Fibroblast of lung (primary cell): ENCODE data around the gene ABO. TPM values are rescaled to one million over a fixed set of nuclear protein-coding genes. Genes with fewer than 3 reads are reported as not detected.

Source experiments
- DNase-seq, 2 donors: peaks; one replicate each; pipeline versions ENCODE4 v3.0.0 to v3.0.0-alpha.2; 2010; ENCODE audit warnings: low read depth in 2 of 2
- H2AFZ ChIP-seq: 2 replicates; pipeline ENCODE4 v1.5.1; 2012; ENCODE audit warnings: low read length, control low read depth, inconsistent platforms
- H3K27ac ChIP-seq: 2 replicates; pipeline ENCODE4 v1.5.1; 2011; ENCODE audit warnings: low read length, control low read depth; ENCODE audit not compliant: insufficient read depth
- H3K27me3 ChIP-seq: 2 replicates; pipeline ENCODE4 v1.5.1; 2011; ENCODE audit warnings: mild to moderate bottlenecking, low read length; ENCODE audit not compliant: control insufficient read depth, insufficient read depth
- H3K36me3 ChIP-seq: 2 replicates; pipeline ENCODE4 v1.5.1; 2011; ENCODE audit warnings: low read length; ENCODE audit not compliant: control insufficient read depth, insufficient read depth
- H3K4me1 ChIP-seq: 2 replicates; pipeline ENCODE4 v1.5.1; 2011; ENCODE audit warnings: low read length; ENCODE audit not compliant: control insufficient read depth, insufficient read depth; ENCODE audit errors: extremely low read depth
- H3K4me2 ChIP-seq: 2 replicates; pipeline ENCODE4 v1.5.1; 2011; ENCODE audit warnings: low read length, control low read depth; ENCODE audit not compliant: insufficient read depth; ENCODE audit errors: extremely low read depth
- H3K4me3 ChIP-seq, 4 experiments: fragments of 200-600 bp in 1 of 4; sonication (generic) in 1 of 4; replicated peaks in 1 of 4; 2 replicates each; pipeline ENCODE4 v1.5.1; 2011 to 2016; ENCODE audit warnings: low read length in 4 of 4, low read depth in 3 of 4, mild to moderate bottlenecking in 3 of 4, control low read depth in 2 of 4, inconsistent platforms in 1 of 4, mixed read lengths in 1 of 4; ENCODE audit not compliant: insufficient read depth in 1 of 4; ENCODE audit errors: control extremely low read depth in 1 of 4
- H3K79me2 ChIP-seq: 2 replicates; pipeline ENCODE4 v1.5.1; 2012; ENCODE audit warnings: mild to moderate bottlenecking, low read length, inconsistent platforms; ENCODE audit not compliant: control insufficient read depth, insufficient read depth
- H3K9ac ChIP-seq: 2 replicates; pipeline ENCODE4 v1.5.1; 2011; ENCODE audit warnings: mild to moderate bottlenecking, low read length, control low read depth; ENCODE audit not compliant: insufficient read depth
- H3K9me3 ChIP-seq: 2 replicates; pipeline ENCODE4 v1.5.1; 2012; ENCODE audit warnings: low read depth, low read length; ENCODE audit not compliant: control insufficient read depth, insufficient read depth
- H4K20me1 ChIP-seq: 2 replicates; pipeline ENCODE4 v1.5.1; 2011; ENCODE audit warnings: low read length; ENCODE audit not compliant: control insufficient read depth, insufficient read depth; ENCODE audit errors: extremely low read depth
- CTCF ChIP-seq, 2 donors: IDR thresholded peaks in 1 of 2; conservative IDR thresholded peaks in 1 of 2; 1 replicate in 1 of 2; 2 replicates in 1 of 2; pipeline ENCODE4 v1.5.1; 2011 to 2012; ENCODE audit warnings: low read length in 2 of 2, control low read depth in 1 of 2, inconsistent platforms in 1 of 2, low read depth in 1 of 2, mild to moderate bottlenecking in 1 of 2
- EZH2 ChIP-seq: IDR thresholded peaks from 2 replicates; pipeline ENCODE4 v1.5.1; 2012; ENCODE audit warnings: low read length, control low read depth, mild to moderate bottlenecking; ENCODE audit errors: missing control alignments
- polyA plus RNA-seq, 2 donors: library from polyadenylated mRNA; depleted of rRNA in 1 of 2; stranded (reverse) in 1 of 2; unstranded in 1 of 2; fragments of >200 nt; gene quantifications; 2 replicates each; pipeline ENCODE4 v1.2.1, GENCODE V29; 2011 to 2012; ENCODE audit warnings: missing spikeins in 1 of 2
- total RNA-seq: library from RNA; depleted of rRNA; stranded (reverse); fragments of >200 nt; gene quantifications from 2 replicates; pipeline ENCODE4 v1.2.1, GENCODE V29; 2014

Gene ABO
- total and polyA plus RNA-seq, 2 donors (not counting 1 experiment from before 2014, with no cell fraction given) = not detected

DNA sequence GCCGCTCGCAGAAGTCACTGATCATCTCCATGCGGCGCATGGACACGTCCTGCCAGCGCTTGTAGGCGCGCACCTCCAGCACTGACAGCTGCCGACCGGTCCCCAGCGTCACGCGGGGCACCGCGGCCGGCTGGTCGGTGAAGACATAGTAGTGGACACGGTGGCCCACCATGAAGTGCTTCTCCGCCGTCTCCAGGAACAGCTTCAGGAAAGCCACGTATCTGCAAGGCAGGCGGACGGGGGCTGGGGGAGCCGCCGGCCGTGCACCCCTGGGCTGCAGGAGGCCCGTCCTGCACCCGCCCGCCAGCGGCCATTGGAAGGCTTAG, 18.9 kb downstream of the ABO start:
- H3K4me1 ChIP-seq = no peaks in the 10 kb centered on the region
- H4K20me1 ChIP-seq = no peaks in the 10 kb centered on the region
- no peak for TF ChIP-seq EZH2
- TF ChIP-seq CTCF (conservative IDR thresholded peaks at IDR 0.05 in 1 of 2, IDR thresholded peaks at IDR 0.05 in 1 of 2; ENCODE audit: low read depth in 1 of 2, low read length in 2 of 2) = no peak
- no peaks in the 10 kb centered on the region for H3K79me2 ChIP-seq
- no peak overlapping the region for H3K4me3 ChIP-seq
- DNase-seq = no peak
- no peak overlapping the region for H3K9ac ChIP-seq
- no peak overlapping the region for H2AFZ ChIP-seq
- no peaks in the 10 kb centered on the region for H3K36me3 ChIP-seq
- no peaks in the 10 kb centered on the region for H3K9me3 ChIP-seq
- no peaks in the 10 kb centered on the region for H3K27me3 ChIP-seq
- H3K4me2 ChIP-seq = no peak overlapping the region
- H3K27ac ChIP-seq = no peak overlapping the region

DNA sequence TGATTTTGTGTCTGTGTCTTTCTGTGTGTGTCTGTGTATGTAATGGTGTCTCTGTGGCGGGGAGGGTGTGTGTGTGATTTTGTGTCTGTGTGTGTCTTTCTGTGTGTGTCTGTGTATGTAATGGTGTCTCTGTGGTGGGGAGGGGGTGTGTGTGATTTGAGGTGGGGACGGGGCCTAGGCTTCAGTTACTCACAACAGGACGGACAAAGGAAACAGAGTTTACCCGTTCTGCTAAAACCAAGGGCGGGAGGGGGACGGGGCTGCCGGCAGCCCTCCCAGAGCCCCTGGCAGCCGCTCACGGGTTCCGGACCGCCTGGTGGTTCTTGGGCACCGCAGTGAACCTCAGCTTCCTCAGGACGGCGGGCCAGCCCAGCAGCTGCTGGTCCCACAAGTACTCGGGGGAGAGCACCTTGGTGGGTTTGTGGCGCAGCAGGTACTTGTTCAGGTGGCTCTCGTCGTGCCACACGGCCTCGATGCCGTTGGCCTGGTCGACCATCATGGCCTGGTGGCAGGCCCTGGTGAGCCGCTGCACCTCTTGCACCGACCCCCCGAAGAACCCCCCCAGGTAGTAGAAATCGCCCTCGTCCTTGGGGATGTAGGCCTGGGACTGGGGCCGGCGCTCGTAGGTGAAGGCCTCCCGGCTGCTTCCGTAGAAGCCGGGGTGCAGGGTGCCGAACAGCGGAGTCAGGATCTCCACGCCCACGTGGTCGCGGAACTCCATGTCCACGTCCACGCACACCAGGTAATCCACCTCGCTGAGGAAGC, 19.4 kb downstream of the ABO start:
- no peak overlapping the region for H3K4me3 ChIP-seq

DNA sequence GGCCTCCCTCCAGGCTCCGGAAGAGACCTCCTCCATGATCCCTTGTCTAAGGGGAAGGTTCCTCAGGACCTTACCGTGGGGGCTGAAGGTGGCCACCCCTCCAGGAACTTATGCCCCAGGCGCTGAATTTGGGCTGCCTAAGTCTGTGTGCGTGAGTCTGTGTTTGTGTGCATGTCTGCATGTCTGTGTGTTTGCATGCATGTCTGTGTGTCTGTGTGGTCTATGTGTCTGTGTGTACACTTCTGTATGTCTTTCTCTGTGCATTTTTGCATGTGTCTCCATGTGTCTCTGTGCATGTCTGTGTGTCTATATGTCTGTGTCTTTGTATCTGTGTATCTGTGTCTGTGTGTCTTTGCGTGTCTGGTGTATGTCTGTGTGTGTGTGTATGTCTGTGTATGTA, 20.5 kb downstream of the ABO start:
- TF ChIP-seq EZH2 (no peak), CTCF (conservative IDR thresholded peaks at IDR 0.05 in 1 of 2, IDR thresholded peaks at IDR 0.05 in 1 of 2; ENCODE audit: low read depth in 1 of 2, low read length in 2 of 2) (no peak)

More for the DNA sequence above, 19.4 kb downstream of the ABO start:
- Histone ChIP-seq H3K27me3 (no peaks in the 10 kb centered on the region), H3K4me1 (no peaks in the 10 kb centered on the region), H2AFZ (no peak overlapping the region), H3K4me2 (no peak overlapping the region), H3K9ac (no peak overlapping the region), H3K79me2 (no peaks in the 10 kb centered on the region), H3K27ac (no peak overlapping the region), H3K9me3 (no peaks in the 10 kb centered on the region), H4K20me1 (no peaks in the 10 kb centered on the region), H3K36me3 (no peaks in the 10 kb centered on the region)
- no peak for TF ChIP-seq CTCF (conservative IDR thresholded peaks at IDR 0.05 in 1 of 2, IDR thresholded peaks at IDR 0.05 in 1 of 2; ENCODE audit: low read depth in 1 of 2, low read length in 2 of 2)
- no peak for DNase-seq

More for the DNA sequence above, 20.5 kb downstream of the ABO start:
- H3K9me3 ChIP-seq = no peaks in the 10 kb centered on the region
- H3K27ac ChIP-seq = no peak overlapping the region
- no peaks in the 10 kb centered on the region for H3K27me3 ChIP-seq
- DNase-seq = no peak
- H2AFZ ChIP-seq = no peak overlapping the region
- no peaks in the 10 kb centered on the region for H3K36me3 ChIP-seq
- no peaks in the 10 kb centered on the region for H3K79me2 ChIP-seq
- no peak overlapping the region for H3K4me3 ChIP-seq
- H3K4me1 ChIP-seq = no peaks in the 10 kb centered on the region
- no peak overlapping the region for H3K9ac ChIP-seq
- H4K20me1 ChIP-seq = no peaks in the 10 kb centered on the region
- no peak overlapping the region for H3K4me2 ChIP-seq
